Ovary (tissue), 1 donor: ENCODE measurements around the gene TXNDC2.

ENCODE experiments used
- EP300 ChIP-seq: sonication (generic); formaldehyde crosslinking; IDR thresholded peaks from one replicate; pipeline ENCODE4 v1.6.1; 2017; ENCODE audit warnings: antibody characterized with exemption
- POLR2A ChIP-seq: fragments of 450-650 bp; IDR thresholded peaks from one replicate; pipeline ENCODE4 v1.6.1; 2017; ENCODE audit warnings: antibody characterized with exemption, mild to moderate bottlenecking, moderate library complexity

GRCh38 chr18:9842448-9842847 is 43.3 kb upstream of the TXNDC2 start:
- TF ChIP-seq POLR2A (no peak), EP300 (no peak)
